Effector memory CD8-positive, alpha-beta T cell (primary cell): ENCODE results near the gene PDILT.
"Not testable (repeated sequence)": the region's sequence is repeated elsewhere in the genome, so short reads cannot be mapped to it uniquely, and the experiment has no call there.

Experiments
- ATAC-seq: fragments of 150-1000 bp; cut with Tn5 transposase; replicated peaks from 2 replicates; pipeline ENCODE4 v1.10.0; 2021; ENCODE audit warnings: mild to moderate bottlenecking, moderate library complexity
- DNase-seq, 3 experiments: peaks; one replicate each; pipeline ENCODE4 v3.0.0; 2021
- H3K27ac Mint-ChIP-seq, 2 donors: one replicate each; pipeline ENCODE4 v1.8.0; 2022; ENCODE audit warnings: mild to moderate bottlenecking in 2 of 2, mixed read lengths in 2 of 2, moderate library complexity in 2 of 2
- H3K27me3 Mint-ChIP-seq, 2 donors: one replicate each; pipeline ENCODE4 v1.8.0; 2022; ENCODE audit warnings: mixed read lengths in 2 of 2
- H3K36me3 Mint-ChIP-seq: one replicate; pipeline ENCODE4 v1.8.0; 2022; ENCODE audit warnings: mild to moderate bottlenecking, moderate library complexity, mixed read lengths; ENCODE audit not compliant: insufficient read depth
- H3K4me1 Mint-ChIP-seq, 2 donors: one replicate each; pipeline ENCODE4 v1.8.0; 2022; ENCODE audit warnings: low read depth in 2 of 2, mixed read lengths in 2 of 2
- H3K4me3 Mint-ChIP-seq, 2 donors: one replicate each; pipeline ENCODE4 v1.8.0; 2022; ENCODE audit warnings: mild to moderate bottlenecking in 2 of 2, mixed read lengths in 2 of 2, moderate library complexity in 2 of 2
- H3K9me3 Mint-ChIP-seq, 2 donors: one replicate each; pipeline ENCODE4 v1.8.0; 2022; ENCODE audit warnings: mixed read lengths in 2 of 2

PDILT gene

DNA sequence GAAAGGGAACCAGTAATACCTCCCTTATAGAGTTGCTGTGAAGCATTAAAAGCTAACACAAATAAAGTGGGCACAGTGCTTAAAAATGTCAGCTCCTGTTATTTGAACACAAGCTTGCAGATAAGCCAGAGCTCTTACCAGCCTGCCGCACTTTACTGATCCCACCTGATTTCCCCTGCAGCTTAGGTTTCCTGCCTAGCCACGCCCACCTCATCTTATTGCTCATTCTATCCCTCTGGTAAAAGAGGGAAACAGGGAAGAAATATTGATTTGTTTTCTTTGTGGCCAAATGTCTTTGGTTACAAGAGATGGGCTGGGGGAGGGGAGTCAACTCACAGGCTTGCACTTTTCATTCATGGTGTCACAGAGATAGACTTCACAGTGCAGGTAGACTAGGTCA lies 67.6 kb downstream of the PDILT start:
- Mint-ChIP-seq H3K27ac (no peak overlapping the region), H3K4me3 (no peak overlapping the region), H3K9me3 (no peaks in the 10 kb centered on the region), H3K36me3 (no peaks in the 10 kb centered on the region), H3K4me1 (no peaks in the 10 kb centered on the region), H3K27me3 (peaks cover 7 to 12% of the 10 kb centered on the region in 2 donors)
- no peak for ATAC-seq
- no peak for DNase-seq

DNA sequence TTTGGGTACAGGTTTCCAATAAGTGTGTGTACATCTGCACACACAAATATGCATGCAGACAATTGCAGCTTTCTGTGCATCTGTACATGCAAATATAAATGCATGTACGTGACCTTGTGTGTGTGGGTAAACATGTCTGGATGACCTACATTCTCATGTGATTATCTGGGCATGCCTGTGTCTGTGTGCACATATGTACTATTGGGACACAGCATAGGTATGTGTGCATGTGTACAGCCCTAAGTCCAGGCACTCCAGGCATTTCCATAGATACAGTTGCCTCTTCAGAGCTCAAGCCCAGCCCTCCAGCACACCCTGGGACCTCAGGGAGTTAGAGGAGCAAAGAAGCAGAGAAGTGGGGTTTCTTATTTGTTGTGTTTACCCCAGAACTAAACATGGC lies 70.1 kb downstream of the PDILT start:
- no peak overlapping the region for H3K27ac Mint-ChIP-seq
- H3K27me3 Mint-ChIP-seq, result peaks cover 7 to 12% of the 10 kb centered on the region in 2 donors
- no peaks in the 10 kb centered on the region for H3K4me1 Mint-ChIP-seq
- no peaks in the 10 kb centered on the region for H3K9me3 Mint-ChIP-seq
- H3K36me3 Mint-ChIP-seq, result no peaks in the 10 kb centered on the region
- H3K4me3 Mint-ChIP-seq, result no peak overlapping the region
- DNase-seq (no peak), ATAC-seq (no peak)

DNA sequence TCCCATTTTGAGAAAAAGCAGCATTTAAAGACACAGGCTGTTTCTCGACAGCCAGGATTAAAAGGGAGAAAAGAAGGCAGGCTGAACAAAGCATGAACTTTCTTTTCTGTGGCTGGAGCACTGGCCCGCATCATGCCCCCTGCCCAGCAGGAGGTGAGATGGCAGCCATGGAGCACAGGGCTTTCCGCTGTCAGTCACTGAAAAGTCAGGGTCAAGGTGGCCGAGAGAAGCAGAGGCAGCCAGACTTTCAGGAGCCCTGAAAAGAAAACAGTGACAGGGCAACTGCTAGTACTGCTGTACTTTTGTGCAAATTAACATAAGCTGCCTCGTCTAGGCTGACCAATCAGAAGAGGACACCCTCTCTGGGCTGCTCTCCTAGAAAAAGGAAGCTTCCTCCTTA lies 71.4 kb downstream of the PDILT start:
- H3K36me3 Mint-ChIP-seq, result no peaks in the 10 kb centered on the region
- peaks cover 2 to 6% of the 10 kb centered on the region in 2 donors for H3K27me3 Mint-ChIP-seq
- DNase-seq (no peak), ATAC-seq (no peak)
- H3K4me1 Mint-ChIP-seq, result no peaks in the 10 kb centered on the region
- H3K4me3 Mint-ChIP-seq, result no peak overlapping the region
- H3K9me3 Mint-ChIP-seq, result peaks cover 0 to 1% of the 10 kb centered on the region in 2 donors
- H3K27ac Mint-ChIP-seq, result no peak overlapping the region

DNA sequence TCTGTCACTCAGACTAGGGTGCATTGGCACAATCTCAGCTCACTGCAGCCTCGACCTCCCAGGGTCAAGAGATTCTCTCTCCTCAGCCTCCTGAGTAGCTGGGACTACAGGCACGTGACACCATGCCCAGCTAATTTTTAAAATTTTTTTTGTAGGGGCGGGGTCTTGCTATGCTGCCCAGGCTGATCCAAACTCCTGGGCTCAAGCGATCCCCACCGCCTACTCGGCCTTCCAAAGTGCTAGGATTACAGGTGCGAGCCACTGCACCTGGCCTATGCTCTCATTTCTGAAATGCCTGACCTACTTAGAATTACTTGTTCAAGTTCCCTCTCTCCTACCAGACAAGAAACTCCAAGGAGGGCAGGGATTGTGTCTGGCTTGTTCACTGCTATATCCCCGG lies 72.1 kb downstream of the PDILT start:
- H3K27ac Mint-ChIP-seq, result no peak overlapping the region
- H3K9me3 Mint-ChIP-seq, result peaks cover 0 to 1% of the 10 kb centered on the region in 2 donors
- DNase-seq, result no peak

DNA sequence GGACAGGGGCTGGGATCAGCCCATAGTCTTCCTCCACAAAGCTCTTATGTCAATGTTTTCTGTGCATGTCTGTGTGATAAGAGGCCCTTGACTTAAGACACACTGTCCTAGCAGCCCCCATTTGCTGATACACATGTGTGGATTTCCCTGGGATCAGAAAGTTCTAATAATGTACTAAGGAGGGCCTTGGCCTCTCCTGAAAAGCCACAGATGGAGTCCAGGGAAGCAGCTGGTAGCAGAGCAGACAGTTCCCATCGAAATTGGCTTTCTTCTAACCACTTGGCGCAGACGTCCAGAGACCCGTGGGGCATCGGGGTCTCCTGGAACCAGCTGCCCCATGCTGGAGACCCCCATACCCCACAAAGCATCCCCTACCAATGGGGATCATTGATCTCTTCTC lies 72.9 kb downstream of the PDILT start:
- no peaks in the 10 kb centered on the region for H3K4me1 Mint-ChIP-seq
- peaks cover 0 to 1% of the 10 kb centered on the region in 2 donors for H3K9me3 Mint-ChIP-seq
- ATAC-seq, result no peak
- H3K27me3 Mint-ChIP-seq, result no peaks in the 10 kb centered on the region
- no peak overlapping the region for H3K27ac Mint-ChIP-seq
- no peak overlapping the region for H3K4me3 Mint-ChIP-seq
- no peaks in the 10 kb centered on the region for H3K36me3 Mint-ChIP-seq
- no peak for DNase-seq

More for the DNA sequence above, 72.1 kb downstream of the PDILT start:
- H3K4me3 Mint-ChIP-seq, result no peak overlapping the region
- H3K27me3 Mint-ChIP-seq, result no peaks in the 10 kb centered on the region
- ATAC-seq, result no peak
- H3K36me3 Mint-ChIP-seq, result no peaks in the 10 kb centered on the region
- no peaks in the 10 kb centered on the region for H3K4me1 Mint-ChIP-seq

DNA sequence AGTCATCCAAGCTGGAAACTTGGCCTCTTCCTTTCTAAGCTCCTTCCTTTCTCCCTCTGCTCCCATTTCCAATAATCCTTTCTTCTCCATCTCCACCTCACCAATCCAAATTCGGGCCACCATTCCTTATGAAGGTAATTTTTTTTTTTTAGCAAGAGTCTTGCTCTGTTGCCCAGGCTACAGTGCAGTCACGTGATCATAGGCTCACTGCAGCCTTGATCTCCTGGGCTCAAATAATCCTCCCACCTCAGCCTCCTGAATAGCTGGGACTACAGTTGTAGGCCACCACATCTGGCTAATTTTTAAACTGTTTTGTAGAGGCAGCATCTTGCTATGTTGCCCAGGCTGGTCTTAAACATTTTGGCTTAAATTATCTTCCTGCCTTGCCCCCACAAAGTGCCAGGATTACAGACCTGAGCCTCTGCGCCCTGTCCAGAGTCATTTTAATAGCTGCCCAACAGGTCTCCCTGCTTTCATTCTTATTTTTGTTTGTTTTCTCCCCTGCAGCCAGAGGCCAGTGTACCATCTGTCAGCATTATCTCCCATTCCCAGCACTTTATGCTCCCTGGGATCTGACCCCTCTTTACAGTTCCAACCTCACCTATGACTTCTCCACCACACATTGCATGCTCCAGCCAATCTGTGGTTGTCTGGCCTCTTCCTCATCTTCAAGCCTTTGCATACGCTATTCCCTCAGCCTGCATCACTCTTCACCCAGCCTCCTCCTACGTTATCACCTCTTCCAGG lies 75.0 kb downstream of the PDILT start:
- H3K4me1 Mint-ChIP-seq, result no peaks in the 10 kb centered on the region
- DNase-seq, result no peak
- no peaks in the 10 kb centered on the region for H3K27me3 Mint-ChIP-seq
- no peak for ATAC-seq
- peaks cover 0 to 1% of the 10 kb centered on the region in 2 donors for H3K9me3 Mint-ChIP-seq
- no peaks in the 10 kb centered on the region for H3K36me3 Mint-ChIP-seq
- no peak overlapping the region for H3K4me3 Mint-ChIP-seq
- H3K27ac Mint-ChIP-seq, result no peak overlapping the region

DNA sequence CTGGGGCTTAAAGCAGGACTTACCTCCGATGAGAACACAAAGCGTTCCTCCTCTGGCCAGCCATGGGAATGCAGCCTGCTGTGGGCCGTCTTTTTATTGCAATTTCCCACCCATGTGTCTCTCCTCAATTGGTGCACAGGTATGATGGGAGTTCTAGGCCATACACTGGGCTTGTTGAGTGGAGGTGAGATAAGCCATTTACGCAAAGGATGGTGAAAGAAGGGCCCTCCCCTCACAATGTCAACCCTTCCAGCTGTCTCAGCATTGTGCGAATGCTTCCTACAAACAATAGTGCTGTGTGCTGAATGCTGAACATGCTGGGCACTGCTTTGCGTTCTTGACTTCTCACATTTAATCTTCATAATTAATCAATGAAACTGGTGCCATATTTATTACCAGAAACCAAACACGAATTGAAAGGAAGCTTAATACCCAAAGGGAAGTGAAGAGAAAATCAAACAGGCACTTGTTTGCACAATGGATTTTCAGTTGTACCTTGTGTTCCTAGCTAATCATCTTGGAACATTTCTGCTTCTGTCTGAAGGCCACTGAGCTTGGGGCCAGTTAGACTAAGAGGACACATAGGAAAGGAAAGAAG lies 77.0 kb downstream of the PDILT start, which contains the start of gene GP2:
GP2 (minus strand) TSS at position 70 of the 598 bp plus-strand sequence. CDS start 1,082 bp downstream, outside the sequence.
- no peaks in the 10 kb centered on the region for H3K36me3 Mint-ChIP-seq
- no peaks in the 10 kb centered on the region for H3K4me1 Mint-ChIP-seq
- no peak for ATAC-seq
- no peak within 1 kb of the TSS for H3K27ac Mint-ChIP-seq
- H3K27me3 Mint-ChIP-seq, result no peaks in the 10 kb centered on the region
- no peak within 1 kb of the TSS for H3K4me3 Mint-ChIP-seq
- DNase-seq, result no peak
- H3K9me3 Mint-ChIP-seq, result peaks cover 0 to 1% of the 10 kb centered on the region in 2 donors

DNA sequence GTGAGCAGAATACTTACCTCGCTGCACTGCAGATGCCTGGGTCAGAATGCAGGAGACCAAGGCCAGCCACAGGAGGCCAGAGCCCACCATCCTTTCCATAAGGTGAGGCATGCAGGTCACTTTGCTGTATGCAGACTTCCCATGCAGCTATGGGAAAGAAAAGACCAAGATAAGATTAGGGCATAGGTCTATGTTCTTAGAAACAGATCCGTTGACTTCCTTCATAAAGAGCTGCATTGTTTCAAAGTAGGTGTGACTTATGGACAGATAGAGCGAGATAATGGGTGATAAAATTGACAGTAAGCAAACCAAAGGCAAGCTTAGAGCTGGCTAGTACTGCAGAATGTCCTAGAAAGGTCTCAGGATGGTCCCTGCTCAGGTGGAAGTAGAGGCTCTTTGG lies 78.2 kb downstream of the PDILT start:
- Mint-ChIP-seq H3K27ac (no peak overlapping the region), H3K4me1 (no peaks in the 10 kb centered on the region), H3K36me3 (no peaks in the 10 kb centered on the region), H3K27me3 (no peaks in the 10 kb centered on the region), H3K4me3 (no peak overlapping the region), H3K9me3 (peaks cover 0 to 1% of the 10 kb centered on the region in 2 donors)
- ATAC-seq (no peak), DNase-seq (no peak)

DNA sequence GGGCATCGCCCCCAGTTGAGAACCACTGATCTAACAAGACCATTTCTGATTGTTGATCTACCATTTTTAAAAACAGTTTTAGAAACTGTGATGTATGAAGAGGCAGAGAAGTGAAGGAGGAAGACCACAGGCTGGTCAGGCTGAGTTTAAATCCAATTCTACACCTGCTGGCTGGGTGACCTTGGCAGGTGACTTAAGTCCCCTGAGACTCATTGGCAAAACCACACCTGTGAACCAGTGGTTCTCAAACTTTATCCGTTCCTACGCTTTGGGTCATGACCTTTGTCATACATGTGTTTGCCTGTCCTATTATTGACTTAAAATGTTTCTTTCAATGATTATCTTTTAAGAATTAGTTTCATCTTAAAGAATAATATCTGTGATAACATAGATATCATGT lies 79.5 kb downstream of the PDILT start:
- ATAC-seq, result no peak
- Mint-ChIP-seq H3K36me3 (no peaks in the 10 kb centered on the region), H3K27ac (no peak overlapping the region), H3K4me3 (no peak overlapping the region), H3K9me3 (peaks cover 0 to 1% of the 10 kb centered on the region in 2 donors), H3K27me3 (no peaks in the 10 kb centered on the region), H3K4me1 (no peaks in the 10 kb centered on the region)
- DNase-seq, result no peak

DNA sequence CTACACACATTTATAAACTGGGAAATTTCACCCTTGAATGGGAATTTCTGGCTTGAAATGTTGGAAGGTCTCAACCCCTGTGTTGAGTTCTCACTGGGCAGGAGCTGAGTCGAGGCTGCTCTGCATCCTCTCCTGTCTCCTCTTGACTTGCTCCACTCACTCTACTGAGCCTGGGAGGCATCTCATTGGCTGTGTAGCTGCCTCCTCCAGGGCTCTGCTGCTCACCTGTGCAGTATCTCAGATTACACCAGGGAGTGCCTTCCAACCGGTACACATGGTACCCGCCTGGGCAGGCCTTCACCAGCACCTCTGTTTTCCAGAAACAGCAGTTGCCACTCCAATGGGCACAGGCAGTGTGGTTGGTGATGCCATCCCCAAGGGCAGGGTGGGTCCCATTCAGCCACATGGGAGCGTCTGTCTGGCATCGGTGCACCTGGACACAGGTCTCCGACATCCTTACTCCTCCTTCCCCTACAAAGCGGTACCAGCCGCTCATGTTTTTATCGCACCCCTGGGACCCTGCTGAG lies 80.9 kb downstream of the PDILT start:
- no peak overlapping the region for H3K4me3 Mint-ChIP-seq

DNA sequence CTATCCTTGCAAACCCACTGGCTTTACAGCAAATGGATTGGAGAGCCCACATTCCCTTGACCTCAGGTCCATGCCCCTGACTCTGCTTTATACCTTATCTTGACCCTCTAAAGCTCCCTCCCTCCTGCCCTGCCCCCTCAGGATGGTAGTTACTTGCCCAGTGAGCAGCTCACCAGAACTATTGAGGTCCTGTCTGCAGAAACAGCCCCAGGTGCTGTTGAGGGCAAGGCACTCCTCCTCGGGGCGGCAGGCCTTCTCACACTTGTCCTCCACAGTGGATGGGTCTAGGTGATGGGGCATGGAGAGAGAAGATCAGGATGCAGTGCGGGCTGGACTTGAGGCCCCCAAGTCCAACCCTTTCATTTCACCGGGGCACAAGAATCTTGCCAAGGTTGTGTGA lies 81.8 kb downstream of the PDILT start:
- DNase-seq, result no peak
- Mint-ChIP-seq H3K4me3 (no peak overlapping the region), H3K27me3 (no peaks in the 10 kb centered on the region), H3K36me3 (no peaks in the 10 kb centered on the region), H3K27ac (no peak overlapping the region), H3K9me3 (no peaks in the 10 kb centered on the region), H3K4me1 (no peaks in the 10 kb centered on the region)
- ATAC-seq, result no peak

More for the DNA sequence above, 80.9 kb downstream of the PDILT start:
- ATAC-seq (no peak), DNase-seq (no peak)
- Mint-ChIP-seq H3K4me1 (no peaks in the 10 kb centered on the region), H3K27me3 (no peaks in the 10 kb centered on the region), H3K36me3 (no peaks in the 10 kb centered on the region), H3K9me3 (no peaks in the 10 kb centered on the region), H3K27ac (no peak overlapping the region)

DNA sequence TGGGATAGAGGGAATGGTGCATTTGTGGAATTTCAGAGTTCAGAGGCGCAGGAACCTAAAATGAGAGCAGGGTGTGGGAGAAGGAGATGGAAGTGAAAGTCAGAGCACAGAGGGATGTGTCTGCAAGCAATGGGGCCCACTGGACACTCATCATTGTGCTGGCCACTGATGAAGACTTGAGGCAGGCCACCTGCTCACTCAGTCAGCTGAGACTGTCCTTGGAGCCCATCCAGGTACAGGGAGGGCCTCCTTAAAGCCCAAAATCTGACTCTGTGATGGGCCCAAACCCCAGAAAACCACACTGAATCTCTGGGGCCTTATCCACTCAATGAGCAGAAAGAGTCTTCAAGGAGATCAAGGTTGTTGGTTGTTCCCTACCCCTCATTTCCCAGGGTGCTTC lies 82.9 kb downstream of the PDILT start:
- no peak overlapping the region for H3K4me3 Mint-ChIP-seq
- no peaks in the 10 kb centered on the region for H3K4me1 Mint-ChIP-seq
- ATAC-seq (no peak), DNase-seq (no peak)
- H3K9me3 Mint-ChIP-seq, result no peaks in the 10 kb centered on the region
- H3K36me3 Mint-ChIP-seq, result no peaks in the 10 kb centered on the region
- no peak overlapping the region for H3K27ac Mint-ChIP-seq
- H3K27me3 Mint-ChIP-seq, result peaks cover 0 to 5% of the 10 kb centered on the region in 2 donors

DNA sequence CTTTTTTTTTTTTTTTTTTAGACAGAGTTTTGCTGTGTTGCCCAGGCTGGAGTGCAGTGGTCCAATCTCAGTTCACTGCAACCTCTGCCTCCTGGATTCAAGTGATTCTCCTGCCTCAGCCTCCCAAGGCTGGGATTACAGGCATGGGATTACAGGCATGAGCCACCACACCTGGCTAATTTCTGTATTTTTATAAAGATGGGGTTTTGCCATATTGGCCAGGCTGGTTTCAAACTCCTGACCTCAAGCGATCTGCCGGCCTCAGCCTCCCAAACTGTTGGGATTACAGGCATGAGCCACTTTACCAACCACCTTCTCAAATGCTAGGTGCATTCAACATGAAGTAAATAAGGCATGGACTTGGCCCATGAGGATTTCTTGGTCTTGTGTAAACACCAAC lies 83.5 kb downstream of the PDILT start:
- H3K4me3 Mint-ChIP-seq, ATAC-seq, H3K36me3 Mint-ChIP-seq, DNase-seq, H3K27me3 Mint-ChIP-seq, H3K27ac Mint-ChIP-seq, H3K9me3 Mint-ChIP-seq, H3K4me1 Mint-ChIP-seq: not testable (repeated sequence)

DNA sequence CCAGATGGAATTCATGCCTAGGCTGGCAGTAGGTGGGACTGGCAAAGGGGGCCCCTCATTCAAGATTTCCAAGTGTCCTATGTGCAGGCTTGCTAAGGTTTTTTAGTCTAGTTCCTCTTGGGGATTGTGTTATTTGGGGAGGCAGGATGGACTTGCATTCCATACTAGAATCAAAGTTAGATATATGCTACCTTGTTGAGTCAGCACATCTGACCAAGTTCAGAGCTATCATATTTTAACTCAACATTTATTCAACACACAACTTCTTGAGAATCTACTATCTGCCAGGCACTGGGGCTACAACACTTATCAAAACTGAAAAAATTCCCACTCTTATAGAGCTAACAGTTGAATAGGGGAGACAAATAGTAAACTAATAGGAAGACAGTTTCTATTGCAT lies 83.9 kb downstream of the PDILT start:
- no peak for ATAC-seq
- Mint-ChIP-seq H3K4me3 (no peak overlapping the region), H3K4me1 (no peaks in the 10 kb centered on the region), H3K27ac (no peak overlapping the region), H3K36me3 (no peaks in the 10 kb centered on the region), H3K27me3 (peaks cover 0 to 7% of the 10 kb centered on the region in 2 donors), H3K9me3 (no peaks in the 10 kb centered on the region)
- DNase-seq, result no peak
